ENCODE results near the gene CUX1.

CUX1 gene

GRCh38 chr7:102154425-102154824 lies 337.0 kb downstream of the CUX1 start:
- H3K36me3 ChIP-seq (ENCODE audit: control insufficient read depth, low read length) = peaks cover 57% of the 10 kb centered on the region
- H3F3A ChIP-seq (ENCODE audit: control insufficient read depth, insufficient read depth) = no peaks in the 10 kb centered on the region
- no peak for TF ChIP-seq EZH2phosphoT487 (IDR thresholded peaks at IDR 0.05; ENCODE audit: borderline replicate concordance, low read length)
- TF ChIP-seq, protein P1, sequence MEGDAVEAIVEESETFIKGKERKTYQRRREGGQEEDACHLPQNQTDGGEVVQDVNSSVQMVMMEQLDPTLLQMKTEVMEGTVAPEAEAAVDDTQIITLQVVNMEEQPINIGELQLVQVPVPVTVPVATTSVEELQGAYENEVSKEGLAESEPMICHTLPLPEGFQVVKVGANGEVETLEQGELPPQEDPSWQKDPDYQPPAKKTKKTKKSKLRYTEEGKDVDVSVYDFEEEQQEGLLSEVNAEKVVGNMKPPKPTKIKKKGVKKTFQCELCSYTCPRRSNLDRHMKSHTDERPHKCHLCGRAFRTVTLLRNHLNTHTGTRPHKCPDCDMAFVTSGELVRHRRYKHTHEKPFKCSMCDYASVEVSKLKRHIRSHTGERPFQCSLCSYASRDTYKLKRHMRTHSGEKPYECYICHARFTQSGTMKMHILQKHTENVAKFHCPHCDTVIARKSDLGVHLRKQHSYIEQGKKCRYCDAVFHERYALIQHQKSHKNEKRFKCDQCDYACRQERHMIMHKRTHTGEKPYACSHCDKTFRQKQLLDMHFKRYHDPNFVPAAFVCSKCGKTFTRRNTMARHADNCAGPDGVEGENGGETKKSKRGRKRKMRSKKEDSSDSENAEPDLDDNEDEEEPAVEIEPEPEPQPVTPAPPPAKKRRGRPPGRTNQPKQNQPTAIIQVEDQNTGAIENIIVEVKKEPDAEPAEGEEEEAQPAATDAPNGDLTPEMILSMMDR (IDR thresholded peaks at IDR 0.05; ENCODE audit: low read depth, low read length, poor library complexity, severe bottlenecking) = no peak
- no peaks in the 10 kb centered on the region for H3K4me1 ChIP-seq (ENCODE audit: control insufficient read depth, low read length)
- no peaks in the 10 kb centered on the region for H3K9me2 ChIP-seq (replicated peaks; ENCODE audit: control insufficient read depth, low read length)
- no peak overlapping the region for H3K27ac ChIP-seq (ENCODE audit: low read depth, low read length)
- no peaks in the 10 kb centered on the region for H3K27me3 ChIP-seq (ENCODE audit: control insufficient read depth, low read length)
- no peak overlapping the region for H3K4me2 ChIP-seq (ENCODE audit: low read length)
- no peaks in the 10 kb centered on the region; the same call in 1 of the 2 replicates for H3K79me2 ChIP-seq (ENCODE audit: control insufficient read depth, low read length)
- no peak overlapping the region for H3K4me3 ChIP-seq (ENCODE audit: low read length)
- 0 out of 2 replicates have a peak, but pooled peaks cover 4% of the 10 kb centered on the region for H4K20me1 ChIP-seq (ENCODE audit: control insufficient read depth, insufficient read depth, low read depth, low read length)
- H3K9me3 ChIP-seq (ENCODE audit: control insufficient read depth, insufficient read depth, low read length) = no peaks in the 10 kb centered on the region

DNA sequence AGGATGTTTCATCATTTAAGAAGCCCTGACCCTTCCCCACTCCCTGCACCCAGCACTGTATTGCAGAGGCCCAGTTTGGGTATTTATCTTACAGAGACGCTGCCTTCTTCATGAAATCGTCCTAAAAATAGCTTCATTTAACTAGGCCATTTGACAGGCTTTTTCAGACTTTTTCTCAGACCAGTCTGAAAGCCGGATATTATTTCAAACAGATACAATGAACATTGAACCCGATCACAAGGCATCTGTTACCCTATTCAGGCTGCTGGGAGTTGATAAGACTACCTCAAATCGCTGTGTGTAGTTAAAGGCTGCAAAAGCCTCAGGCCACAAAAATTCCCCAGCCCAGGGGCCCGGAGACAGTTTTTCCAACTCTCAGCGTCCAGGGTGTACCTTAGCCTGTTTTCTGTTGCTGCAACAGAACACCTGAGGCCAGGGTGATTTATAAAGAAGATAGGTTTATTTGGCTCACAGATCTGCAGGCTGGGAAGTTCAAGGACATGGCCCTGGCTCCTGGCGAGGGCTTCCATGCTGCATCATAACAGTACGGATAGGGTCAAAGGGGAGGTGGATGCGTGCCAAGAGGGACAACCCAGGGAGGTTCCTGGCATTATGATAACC lies 338.5 kb downstream of the CUX1 start:
- H3K4me1 ChIP-seq (ENCODE audit: control insufficient read depth, low read length) = no peaks in the 10 kb centered on the region

GRCh38 chr7:102156867-102157266 lies 339.4 kb downstream of the CUX1 start:
- no peaks in the 10 kb centered on the region for H3K9me2 ChIP-seq (replicated peaks; ENCODE audit: control insufficient read depth, low read length)
- H3K79me2 ChIP-seq (ENCODE audit: control insufficient read depth, low read length) = no peaks in the 10 kb centered on the region; the same call in 1 of the 2 replicates
- H3K4me1 ChIP-seq (ENCODE audit: control insufficient read depth, low read length) = no peaks in the 10 kb centered on the region
- H4K20me1 ChIP-seq (ENCODE audit: control insufficient read depth, insufficient read depth, low read depth, low read length) = 0 out of 2 replicates have a peak, but pooled peaks cover 4% of the 10 kb centered on the region
- H3K4me2 ChIP-seq (ENCODE audit: low read length) = no peak overlapping the region
- H3K9me3 ChIP-seq (ENCODE audit: control insufficient read depth, insufficient read depth, low read length) = no peaks in the 10 kb centered on the region
- no peak overlapping the region for H3K27ac ChIP-seq (ENCODE audit: low read depth, low read length)
- H3K36me3 ChIP-seq (ENCODE audit: control insufficient read depth, low read length) = peaks cover 58% of the 10 kb centered on the region
- no peaks in the 10 kb centered on the region for H3K27me3 ChIP-seq (ENCODE audit: control insufficient read depth, low read length)
- no peak for TF ChIP-seq EZH2phosphoT487 (IDR thresholded peaks at IDR 0.05; ENCODE audit: borderline replicate concordance, low read length)
- no peaks in the 10 kb centered on the region for H3F3A ChIP-seq (ENCODE audit: control insufficient read depth, insufficient read depth)
- H3K4me3 ChIP-seq (ENCODE audit: low read length) = no peak overlapping the region

More for the DNA sequence above, 338.5 kb downstream of the CUX1 start:
- Histone ChIP-seq H3K36me3 (ENCODE audit: control insufficient read depth, low read length) (peaks cover 60% of the 10 kb centered on the region), H3F3A (ENCODE audit: control insufficient read depth, insufficient read depth) (no peaks in the 10 kb centered on the region), H3K4me3 (ENCODE audit: low read length) (no peak overlapping the region), H3K27ac (ENCODE audit: low read depth, low read length) (no peak overlapping the region), H3K4me2 (ENCODE audit: low read length) (no peak overlapping the region), H4K20me1 (ENCODE audit: control insufficient read depth, insufficient read depth, low read depth, low read length) (0 out of 2 replicates have a peak, but pooled peaks cover 4% of the 10 kb centered on the region), H3K79me2 (ENCODE audit: control insufficient read depth, low read length) (no peaks in the 10 kb centered on the region; the same call in 1 of the 2 replicates), H3K27me3 (ENCODE audit: control insufficient read depth, low read length) (no peaks in the 10 kb centered on the region), H3K9me2 (replicated peaks; ENCODE audit: control insufficient read depth, low read length) (no peaks in the 10 kb centered on the region), H3K9me3 (ENCODE audit: control insufficient read depth, insufficient read depth, low read length) (no peaks in the 10 kb centered on the region)
- TF ChIP-seq EZH2phosphoT487 (IDR thresholded peaks at IDR 0.05; ENCODE audit: borderline replicate concordance, low read length) = no peak
- TF ChIP-seq, protein P1 (IDR thresholded peaks at IDR 0.05; ENCODE audit: low read depth, low read length, poor library complexity, severe bottlenecking) = no peak

DNA sequence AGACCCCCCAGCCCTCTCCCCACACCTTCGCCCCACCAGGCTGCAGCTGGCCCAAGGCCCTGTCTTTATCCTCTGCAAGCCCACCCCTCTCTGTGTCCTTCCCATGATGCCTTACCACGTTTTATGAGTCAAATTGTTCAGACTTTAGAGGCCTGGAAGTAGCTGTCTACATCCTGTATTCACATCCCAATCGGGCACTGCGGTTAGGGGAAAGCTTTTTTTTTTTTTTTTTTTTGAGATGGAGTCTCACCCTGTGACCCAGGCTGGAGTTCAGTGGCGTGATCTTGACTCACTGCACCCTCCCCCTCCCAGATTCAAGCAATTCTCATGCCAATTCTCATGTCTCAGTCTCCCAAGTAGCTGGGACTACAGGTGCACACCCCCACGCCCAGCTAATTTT lies 347.7 kb downstream of the CUX1 start:
- Histone ChIP-seq H3F3A (ENCODE audit: control insufficient read depth, insufficient read depth) (no peaks in the 10 kb centered on the region), H3K36me3 (ENCODE audit: control insufficient read depth, low read length) (peaks cover 60% of the 10 kb centered on the region), H3K27me3 (ENCODE audit: control insufficient read depth, low read length) (no peaks in the 10 kb centered on the region), H3K9me3 (ENCODE audit: control insufficient read depth, insufficient read depth, low read length) (no peaks in the 10 kb centered on the region), H3K4me2 (ENCODE audit: low read length) (no peak overlapping the region), H3K4me3 (ENCODE audit: low read length) (no peak overlapping the region), H3K9me2 (replicated peaks; ENCODE audit: control insufficient read depth, low read length) (no peaks in the 10 kb centered on the region), H4K20me1 (ENCODE audit: control insufficient read depth, insufficient read depth, low read depth, low read length) (no peaks in the 10 kb centered on the region), H3K27ac (ENCODE audit: low read depth, low read length) (no peak overlapping the region), H3K79me2 (ENCODE audit: control insufficient read depth, low read length) (no peaks in the 10 kb centered on the region), H3K4me1 (ENCODE audit: control insufficient read depth, low read length) (no peaks in the 10 kb centered on the region)
- TF ChIP-seq, protein P1 (IDR thresholded peaks at IDR 0.05; ENCODE audit: low read depth, low read length, poor library complexity, severe bottlenecking) = no peak
- TF ChIP-seq EZH2phosphoT487 (IDR thresholded peaks at IDR 0.05; ENCODE audit: borderline replicate concordance, low read length) = no peak
